ENCODE results near the gene PLVAP. TPM values are rescaled to one million over a fixed set of nuclear protein-coding genes. Genes with fewer than 3 reads are reported as not detected.

PLVAP gene
- total and polyA plus RNA-seq, 8 donors, result 5.8 to 95.1 (median 30.3) TPM

GRCh38 chr19:17314007-17314593 is 63.0 kb downstream of the PLVAP start:
- TF ChIP-seq EP300 (IDR thresholded peaks at IDR 0.05) (no peak), POLR2A (IDR thresholded peaks at IDR 0.05) (no peak), CTCF (IDR thresholded peaks at IDR 0.05) (no peak), POLR2AphosphoS5 (IDR thresholded peaks at IDR 0.05) (no peak)
- H3K27ac ChIP-seq, result no peak overlapping the region
- H3K27me3 ChIP-seq, result no peaks in the 10 kb centered on the region
- no peaks in the 10 kb centered on the region for H3K9me3 ChIP-seq
- peaks cover 20 to 58% (median 34%) of the 10 kb centered on the region in 4 donors for H3K4me1 ChIP-seq
- 52 to 73% (median 65%) methylated on average over 17 to 19 of the region's 19 CpGs for WGBS, 5 donors
- DNase-seq, result no peak
- peaks cover 37 to 72% (median 47%) of the 10 kb centered on the region in 4 donors for H3K36me3 ChIP-seq
- no peak overlapping the region for H3K4me3 ChIP-seq
- intact Hi-C loops (cut with DNase I; ENCODE audit: low total_unique reads), result no loop called here

- DNase-seq, result peak in 1 of 2 donors; percentile 42
- Histone ChIP-seq H3K4me1 (peaks cover 24 to 61% (median 36%) of the 10 kb centered on the region in 4 donors), H3K9me3 (no peaks in the 10 kb centered on the region), H3K4me3 (no peak overlapping the region), H3K27ac (peak overlapping the region in 1 of 5 donors; percentile 50), H3K27me3 (no peaks in the 10 kb centered on the region), H3K36me3 (peaks cover 30 to 56% (median 36%) of the 10 kb centered on the region in 4 donors)
- 78 to 85% (median 85%) methylated on average over 11 to 20 of the region's 20 CpGs for WGBS, 5 donors
- TF ChIP-seq POLR2A (IDR thresholded peaks at IDR 0.05), result no peak
- intact Hi-C loops (cut with DNase I; ENCODE audit: low total_unique reads), result no loop called here
These were observed 64.7 kb downstream of the PLVAP start for GRCh38 chr19:17312189-17313113.

DNA sequence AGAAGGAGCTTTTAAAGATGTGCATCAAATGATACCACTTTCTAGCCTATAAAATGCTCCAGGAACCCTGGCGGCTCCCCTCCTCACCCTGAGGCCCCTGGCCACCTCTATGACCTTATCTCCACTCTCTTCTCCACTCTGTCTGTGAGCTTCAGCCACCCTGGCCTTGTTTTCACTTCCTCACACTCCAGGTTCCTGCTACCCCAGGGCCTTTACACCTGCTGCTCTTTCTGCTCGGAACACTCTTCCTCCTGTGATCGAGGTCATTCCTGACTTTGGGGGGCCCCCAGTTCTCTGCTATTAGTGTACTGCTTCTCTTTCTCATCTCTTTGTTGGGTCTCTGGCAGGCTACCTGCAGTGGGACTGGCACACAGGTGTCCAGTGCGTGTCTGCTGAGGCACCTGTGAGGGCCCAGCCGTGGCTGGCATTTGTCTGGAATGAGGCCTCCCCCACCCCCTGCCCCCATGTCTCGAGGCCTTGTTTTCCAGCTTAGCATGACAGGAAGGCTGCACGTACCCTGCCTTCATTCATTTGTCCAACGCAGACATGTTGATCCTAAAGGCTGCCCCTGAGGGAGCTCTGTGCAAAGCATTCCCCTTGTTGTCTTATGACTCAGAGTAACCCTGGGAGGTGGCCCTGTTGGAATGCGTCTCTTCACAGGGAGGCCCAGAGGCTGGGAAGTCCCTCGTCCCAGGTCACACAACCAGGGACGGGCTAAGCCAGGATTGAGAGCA is 65.5 kb downstream of the PLVAP start:
- intact Hi-C loops (cut with DNase I; ENCODE audit: low total_unique reads), result no loop called here

GRCh38 chr19:17309965-17310461 is 67.1 kb downstream of the PLVAP start:
- WGBS, 5 donors, result 6 to 8% (median 7%) methylated on average over 20 to 23 of the region's 23 CpGs

More for the DNA sequence above, 65.5 kb downstream of the PLVAP start:
- TF ChIP-seq CTCF (IDR thresholded peaks at IDR 0.05) (no peak), EP300 (IDR thresholded peaks at IDR 0.05) (no peak), POLR2AphosphoS5 (IDR thresholded peaks at IDR 0.05) (no peak), POLR2A (IDR thresholded peaks at IDR 0.05) (no peak)
- H3K27me3 ChIP-seq, result no peaks in the 10 kb centered on the region
- H3K4me1 ChIP-seq, result peaks cover 31 to 63% (median 43%) of the 10 kb centered on the region in 4 donors
- peaks cover 26 to 50% (median 30%) of the 10 kb centered on the region in 4 donors for H3K36me3 ChIP-seq
- no peak for DNase-seq
- WGBS, 5 donors, result 62 to 80% (median 65%) methylated on average over 8 to 11 of the region's 11 CpGs
- H3K27ac ChIP-seq, result peak overlapping the region in 1 of 5 donors; percentile 50
- no peaks in the 10 kb centered on the region for H3K9me3 ChIP-seq
- H3K4me3 ChIP-seq, result peak overlapping the region in 1 of 4 donors; percentile 6

More at GRCh38 chr19:17309965-17310461, 67.1 kb downstream of the PLVAP start:
- DNase-seq, result no peak
- H3K4me1 ChIP-seq, result peaks cover 38 to 74% (median 56%) of the 10 kb centered on the region in 4 donors
- intact Hi-C loops (cut with DNase I; ENCODE audit: low total_unique reads), result no loop called here
- H3K27me3 ChIP-seq, result no peaks in the 10 kb centered on the region
- H3K27ac ChIP-seq, result peak overlapping the region in 4 of 5 donors; percentile 73 to 91 (median 86)
- H3K4me3 ChIP-seq, result peak overlapping the region; percentile 72 to 97 (median 86)
- H3K36me3 ChIP-seq, result peaks cover 14 to 37% (median 15%) of the 10 kb centered on the region in 4 donors
- no peaks in the 10 kb centered on the region for H3K9me3 ChIP-seq
- TF ChIP-seq CTCF (IDR thresholded peaks at IDR 0.05) (no peak), POLR2A (IDR thresholded peaks at IDR 0.05) (no peak), POLR2AphosphoS5 (IDR thresholded peaks at IDR 0.05) (no peak), EP300 (IDR thresholded peaks at IDR 0.05) (no peak)

Data from stomach (tissue), 9 donors.